HG03097 (cell line): Measurements from ENCODE around the gene ITIH2.
"Not testable (repeated sequence)": the region's sequence is repeated elsewhere in the genome, so short reads cannot be mapped to it uniquely, and the experiment has no call there.

Source experiments
- ATAC-seq: cut with Tn5 transposase; IDR thresholded peaks from one replicate; pipeline ENCODE4 v1.9.1; 2021; ENCODE audit not compliant: unreplicated experiment, low FRiP score

ITIH2 gene

GRCh38 chr10:7703140-7703539 lies at the start of gene ITIH2:
TSS of gene ITIH2 (plus strand) at chr10:7703316. CDS start at chr10:7703435, 119 bp downstream.
- no peak for ATAC-seq

- not testable (repeated sequence) for ATAC-seq
These were observed 46.0 kb upstream of the ITIH2 start for GRCh38 chr10:7657079-7657478.

- no peak for ATAC-seq
These were observed 45.6 kb upstream of the ITIH2 start for GRCh38 chr10:7657552-7657951.

GRCh38 chr10:7659560-7659959 lies 43.6 kb upstream of the ITIH2 start:
- ATAC-seq: no peak

- ATAC-seq: no peak
These were observed 40.6 kb upstream of the ITIH2 start for GRCh38 chr10:7662522-7662921.

- no peak for ATAC-seq
These were observed 38.4 kb upstream of the ITIH2 start for GRCh38 chr10:7664707-7665106.

GRCh38 chr10:7665767-7666166 lies 37.3 kb upstream of the ITIH2 start:
- no peak for ATAC-seq

- ATAC-seq: no peak
These were observed 36.7 kb upstream of the ITIH2 start, which contains the start of gene ITIH5 for GRCh38 chr10:7666253-7667023. TSS of gene ITIH5 (minus strand) at chr10:7666966. CDS start at chr10:7666892, 74 bp downstream.

GRCh38 chr10:7667262-7668141 lies 35.6 kb upstream of the ITIH2 start:
- no peak for ATAC-seq

- ATAC-seq: no peak
These were observed 33.0 kb upstream of the ITIH2 start for GRCh38 chr10:7670157-7670556.

GRCh38 chr10:7672341-7673134 lies 30.6 kb upstream of the ITIH2 start:
- ATAC-seq: no peak

- ATAC-seq: no peak
These were observed 23.9 kb upstream of the ITIH2 start for GRCh38 chr10:7679256-7679655.

GRCh38 chr10:7680078-7680477 lies 23.0 kb upstream of the ITIH2 start:
- not testable (repeated sequence) for ATAC-seq

GRCh38 chr10:7686351-7687171 lies 16.6 kb upstream of the ITIH2 start:
- no peak for ATAC-seq

GRCh38 chr10:7687228-7687907 lies 15.7 kb upstream of the ITIH2 start:
- peak; percentile 88 for ATAC-seq

GRCh38 chr10:7689591-7689990 lies 13.5 kb upstream of the ITIH2 start:
- no peak for ATAC-seq

- ATAC-seq: not testable (repeated sequence)
These were observed 12.1 kb upstream of the ITIH2 start for GRCh38 chr10:7690885-7691597.

GRCh38 chr10:7692368-7692767 lies 10.7 kb upstream of the ITIH2 start:
- ATAC-seq: not testable (repeated sequence)

- ATAC-seq: not testable (repeated sequence)
These were observed 9.9 kb upstream of the ITIH2 start for GRCh38 chr10:7693194-7693593.
